IMR-90 (cell line): ENCODE measurements around the gene ADGRA1. TPM values are rescaled to one million over a fixed set of nuclear protein-coding genes. Genes with fewer than 3 reads are reported as not detected.

Source experiments
- ATAC-seq: fragments of 200-7000 bp; cut with Tn5 transposase; 2 replicates; pipeline ENCODE4 v1.9.1; 2020; ENCODE audit warnings: low read depth, mild to moderate bottlenecking, moderate library complexity
- BruUV-seq: library from RNA; stranded (reverse); fragments of 400-500 nt; replicated peaks from 2 replicates; lab custom pipeline; 2021; lab: Mats Ljungman, UMichigan
- CTCF ChIA-PET: fragments of 300-600 bp; formaldehyde crosslinking; extraction: SDS; loops from one replicate; lab custom pipeline; 2021; ENCODE audit warnings: antibody characterized with exemption; lab: Yijun Ruan, JAX
- POLR2A ChIA-PET: fragments of 300-600 bp; sonication (Branson Sonifier 250); formaldehyde crosslinking; loops from one replicate; lab custom pipeline; 2022; ENCODE audit warnings: antibody characterized with exemption; ENCODE audit not compliant: unreplicated experiment; lab: Charles Lee
- DNase-seq: peaks from one replicate; pipeline ENCODE4 v3.0.0; 2013
- H2AFZ ChIP-seq: replicated peaks from 2 replicates; pipeline ENCODE3; 2013; ENCODE audit warnings: low read length, mild to moderate bottlenecking; ENCODE audit not compliant: poor library complexity
- H2AK5ac ChIP-seq: 2 replicates; pipeline ENCODE4 v1.6.1; 2013; ENCODE audit warnings: low read depth, low read length, inconsistent platforms
- H2AK9ac ChIP-seq: replicated peaks from 2 replicates; pipeline ENCODE3; 2013; ENCODE audit warnings: mild to moderate bottlenecking, low read depth, low read length, moderate library complexity; ENCODE audit not compliant: poor library complexity
- H2BK120ac ChIP-seq: 2 replicates; pipeline ENCODE4 v1.6.1; 2013; ENCODE audit warnings: low read depth, low read length, inconsistent platforms
- H2BK15ac ChIP-seq: 3 replicates; pipeline ENCODE4 v1.6.1; 2013; ENCODE audit warnings: low read depth, low read length, inconsistent platforms
- H2BK20ac ChIP-seq: 2 replicates; pipeline ENCODE4 v1.6.1; 2013; ENCODE audit warnings: low read depth, mild to moderate bottlenecking, inconsistent platforms, low read length, moderate library complexity
- H2BK5ac ChIP-seq: 2 replicates; pipeline ENCODE4 v1.6.1; 2013; ENCODE audit warnings: mild to moderate bottlenecking, low read depth, low read length, inconsistent platforms; ENCODE audit not compliant: poor library complexity, severe bottlenecking
- H3K14ac ChIP-seq: replicated peaks from 2 replicates; pipeline ENCODE4 v1.6.1; 2013; ENCODE audit warnings: low read depth, low read length, inconsistent platforms
- H3K18ac ChIP-seq: 2 replicates; pipeline ENCODE4 v1.6.1; 2013; ENCODE audit warnings: low read depth, low read length, control low read depth
- H3K23ac ChIP-seq: 2 replicates; pipeline ENCODE4 v1.6.1; 2013; ENCODE audit warnings: low read depth, low read length, inconsistent platforms
- H3K27ac ChIP-seq: 2 replicates; pipeline ENCODE4 v1.5.1; 2013; ENCODE audit warnings: mild to moderate bottlenecking, control low read depth, low read length; ENCODE audit not compliant: insufficient read depth
- H3K27me3 ChIP-seq: 2 replicates; pipeline ENCODE4 v1.6.1; 2013; ENCODE audit warnings: low read length; ENCODE audit not compliant: control insufficient read depth, insufficient read depth
- H3K36me3 ChIP-seq: 2 replicates; pipeline ENCODE4 v1.6.1; 2013; ENCODE audit warnings: low read length, mixed read lengths; ENCODE audit not compliant: control insufficient read depth, insufficient read depth
- H3K4ac ChIP-seq: 2 replicates; pipeline ENCODE4 v1.6.1; 2013; ENCODE audit warnings: low read depth, low read length, inconsistent platforms
- H3K4me1 ChIP-seq: 2 replicates; pipeline ENCODE4 v1.6.1; 2013; ENCODE audit warnings: low read length, mixed read lengths; ENCODE audit not compliant: control insufficient read depth, insufficient read depth
- H3K4me2 ChIP-seq: 2 replicates; pipeline ENCODE4 v1.6.1; 2013; ENCODE audit warnings: low read depth, mild to moderate bottlenecking, control low read depth, low read length, moderate library complexity
- H3K4me3 ChIP-seq: 2 replicates; pipeline ENCODE4 v1.5.1; 2013; ENCODE audit warnings: low read depth, mild to moderate bottlenecking, control low read depth, low read length, moderate library complexity; ENCODE audit not compliant: insufficient read depth
- H3K56ac ChIP-seq: 2 replicates; pipeline ENCODE4 v1.6.1; 2013; ENCODE audit warnings: low read length, inconsistent platforms; ENCODE audit not compliant: insufficient read depth; ENCODE audit errors: extremely low read depth
- H3K79me1 ChIP-seq, 2 experiments: 2 replicates each; pipeline ENCODE4 v1.6.1; 2013; ENCODE audit warnings: low read length in 2 of 2, inconsistent platforms in 1 of 2, low read depth in 1 of 2
- H3K9ac ChIP-seq: 2 replicates; pipeline ENCODE4 v1.6.1; 2013; ENCODE audit warnings: low read depth, low read length, control low read depth
- H3K9me1 ChIP-seq: 2 replicates; pipeline ENCODE4 v1.6.1; 2013; ENCODE audit warnings: low read length, inconsistent platforms; ENCODE audit not compliant: insufficient read depth
- H3K9me3 ChIP-seq: 2 replicates; pipeline ENCODE4 v1.6.1; 2013; ENCODE audit warnings: low read length; ENCODE audit not compliant: control insufficient read depth, insufficient read depth
- H4K20me1 ChIP-seq: 2 replicates; pipeline ENCODE4 v1.6.1; 2013; ENCODE audit warnings: low read length, inconsistent platforms; ENCODE audit not compliant: insufficient read depth
- H4K5ac ChIP-seq: 2 replicates; pipeline ENCODE4 v1.6.1; 2013; ENCODE audit warnings: mild to moderate bottlenecking, low read depth, low read length, control low read depth
- H4K8ac ChIP-seq, 2 experiments: 2 replicates each; pipeline ENCODE4 v1.6.1; 2013; ENCODE audit warnings: low read depth in 2 of 2, low read length in 2 of 2, control low read depth in 1 of 2, inconsistent platforms in 1 of 2
- H4K91ac ChIP-seq: 2 replicates; pipeline ENCODE4 v1.6.1; 2013; ENCODE audit warnings: low read depth, low read length, inconsistent platforms; ENCODE audit not compliant: insufficient read depth
- BHLHE40 ChIP-seq: fragments of 150-350 bp; IDR thresholded peaks from 2 replicates; pipeline ENCODE4 v1.6.1; 2016; ENCODE audit warnings: mild to moderate bottlenecking, low read depth, low read length
- CEBPB ChIP-seq: IDR thresholded peaks from 2 replicates; pipeline ENCODE4 v1.6.1; 2012; ENCODE audit warnings: low read depth, low read length, improper control_type of control experiment
- CHD1 ChIP-seq: IDR thresholded peaks from 2 replicates; pipeline ENCODE4 v1.6.1; 2012; ENCODE audit warnings: low read depth, low read length, improper control_type of control experiment
- FOS ChIP-seq: fragments of 150-350 bp; IDR thresholded peaks from 2 replicates; pipeline ENCODE4 v1.6.1; 2016; ENCODE audit warnings: low read depth, low read length
- MAFK ChIP-seq: IDR thresholded peaks from 2 replicates; pipeline ENCODE4 v1.6.1; 2012; ENCODE audit warnings: low read depth, low read length, improper control_type of control experiment
- MAZ ChIP-seq: IDR thresholded peaks from 2 replicates; pipeline ENCODE4 v1.6.1; 2012; ENCODE audit warnings: low read depth, mild to moderate bottlenecking, low read length, improper control_type of control experiment, moderate library complexity, borderline replicate concordance
- MXI1 ChIP-seq: IDR thresholded peaks from 2 replicates; pipeline ENCODE4 v1.6.1; 2012; ENCODE audit warnings: low read depth, mild to moderate bottlenecking, low read length, moderate library complexity, borderline replicate concordance
- POLR2A ChIP-seq: IDR thresholded peaks from 2 replicates; pipeline ENCODE4 v1.6.1; 2012; ENCODE audit warnings: mild to moderate bottlenecking, low read depth, low read length
- RAD21 ChIP-seq: IDR thresholded peaks from 2 replicates; pipeline ENCODE4 v1.6.1; 2012; ENCODE audit warnings: low read length, improper control_type of control experiment
- RCOR1 ChIP-seq: IDR thresholded peaks from 2 replicates; pipeline ENCODE4 v1.6.1; 2012; ENCODE audit warnings: mild to moderate bottlenecking, low read length, improper control_type of control experiment; ENCODE audit not compliant: insufficient replicate concordance
- RFX5 ChIP-seq: IDR thresholded peaks from 2 replicates; pipeline ENCODE4 v1.8.0; 2012; ENCODE audit warnings: low read depth, mild to moderate bottlenecking, low read length, moderate library complexity
- SMC3 ChIP-seq: fragments of 150-350 bp; IDR thresholded peaks from 2 replicates; pipeline ENCODE4 v1.6.1; 2016; ENCODE audit warnings: low read depth, mild to moderate bottlenecking, antibody characterized with exemption, low read length, moderate library complexity
- WGBS, 2 experiments: methylation state at CpG; one replicate each; pipeline versions ENCODE4 v1.1.5 to v1.1.7; 2013; ENCODE audit warnings: missing lambda C conversion rate in 2 of 2; ENCODE audit not compliant: insufficient read length in 1 of 2; ENCODE audit errors: extremely low coverage in 2 of 2; 5-methylcytosine and 5-hydroxymethylcytosine counted together
- dilution Hi-C: fragments of 300-500 bp; cut with HindIII; formaldehyde crosslinking; loops from one replicate; pipeline ENCODE4 v1.14.3; 2018; ENCODE audit warnings: low sequenced_read_pairs; ENCODE audit not compliant: unreplicated experiment
- in situ Hi-C: fragments of 300-500 bp; cut with MboI; formaldehyde crosslinking; loops from 3 replicates; pipeline ENCODE4 v1.14.3; 2019; ENCODE audit warnings: low sequenced_read_pairs, inconsistent platforms, mixed read lengths
- intact Hi-C: fragments of 100-400 bp; cut with micrococcal nuclease; formaldehyde crosslinking; loops from 2 replicates; pipeline ENCODE4 v1.10.0; 2022
- polyA plus RNA-seq, 3 experiments: library from polyadenylated mRNA; depleted of rRNA; stranded (reverse); fragments of >200 nt; gene quantifications; 2 replicates each; pipeline ENCODE4 v1.2.3, GENCODE V29; 2012; ENCODE audit warnings: low replicate concordance in 1 of 3
- total RNA-seq: library from RNA; depleted of rRNA; stranded (reverse); fragments of >200 nt; gene quantifications from 2 replicates; pipeline ENCODE4 v1.2.3, GENCODE V29; 2012
- TF ChIP-seq, protein P1 (sequence below): conservative IDR thresholded peaks from 2 replicates; pipeline ENCODE4 v1.5.1; 2012; ENCODE audit warnings: mild to moderate bottlenecking, low read depth, low read length, improper control_type of control experiment
- TF ChIP-seq, protein P2 (sequence below): fragments of 150-350 bp; IDR thresholded peaks from 2 replicates; pipeline ENCODE4 v1.6.1; 2017; ENCODE audit warnings: mild to moderate bottlenecking, antibody characterized with exemption, low read length, low read depth

Gene ADGRA1
- total and polyA plus RNA-seq, 2 of the 4 experiments (the other 2 are of a cell fraction): not detected

DNA sequence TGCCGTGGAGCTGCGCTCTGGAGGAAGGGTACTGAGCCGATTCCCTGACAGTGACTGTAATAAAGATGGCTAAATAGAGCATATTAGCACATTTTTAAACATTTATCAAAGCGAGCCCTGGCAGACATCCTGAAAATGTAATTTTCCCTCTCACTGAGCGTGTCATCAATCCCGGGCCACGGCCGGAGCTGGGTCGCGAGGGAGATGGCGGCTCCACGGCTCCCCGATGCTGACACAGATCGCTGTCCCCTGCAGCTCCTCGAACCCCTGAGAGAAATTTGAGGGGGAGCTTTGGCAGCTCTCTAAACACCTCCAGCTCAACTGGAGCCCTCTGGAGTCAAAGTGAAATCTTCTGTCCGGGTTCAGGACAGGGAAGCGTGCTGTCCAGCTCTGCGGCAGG is 44.9 kb upstream of the ADGRA1 start:
- H4K20me1 ChIP-seq: no peaks in the 10 kb centered on the region
- H3K36me3 ChIP-seq: no peaks in the 10 kb centered on the region
- no TSS peak for BruUV-seq
- no peak overlapping the region for H4K5ac ChIP-seq
- H3K4ac ChIP-seq: no peak overlapping the region
- no peak for DNase-seq
- H2AK5ac ChIP-seq: no peak overlapping the region
- ChIA-PET CTCF (no interaction called here), POLR2A (no interaction called here)
- H3K9me3 ChIP-seq: no peaks in the 10 kb centered on the region
- H3K18ac ChIP-seq: no peak overlapping the region
- no peak overlapping the region for H3K23ac ChIP-seq
- intact Hi-C loops (no loop called here), in situ Hi-C loops (no loop called here), dilution Hi-C loops (no loop called here)
- no peak overlapping the region for H4K91ac ChIP-seq
- H2BK5ac ChIP-seq: no peak overlapping the region
- H3K9me1 ChIP-seq: no peaks in the 10 kb centered on the region
- no peak overlapping the region for H3K14ac ChIP-seq
- H3K27me3 ChIP-seq: peaks cover 21% of the 10 kb centered on the region
- H2BK15ac ChIP-seq: no peak overlapping the region
- H3K4me3 ChIP-seq: no peak overlapping the region
- no peak overlapping the region for H2AFZ ChIP-seq
- no peaks in the 10 kb centered on the region for H3K4me1 ChIP-seq
- no peak overlapping the region for H2AK9ac ChIP-seq
- TF ChIP-seq MXI1 (no peak), FOS (no peak), MAFK (no peak), CHD1 (no peak), BHLHE40 (no peak), CEBPB (no peak), SMC3 (no peak), MAZ (no peak), POLR2A (no peak), RCOR1 (no peak), RFX5 (no peak), RAD21 (no peak)
- TF ChIP-seq, protein P1, sequence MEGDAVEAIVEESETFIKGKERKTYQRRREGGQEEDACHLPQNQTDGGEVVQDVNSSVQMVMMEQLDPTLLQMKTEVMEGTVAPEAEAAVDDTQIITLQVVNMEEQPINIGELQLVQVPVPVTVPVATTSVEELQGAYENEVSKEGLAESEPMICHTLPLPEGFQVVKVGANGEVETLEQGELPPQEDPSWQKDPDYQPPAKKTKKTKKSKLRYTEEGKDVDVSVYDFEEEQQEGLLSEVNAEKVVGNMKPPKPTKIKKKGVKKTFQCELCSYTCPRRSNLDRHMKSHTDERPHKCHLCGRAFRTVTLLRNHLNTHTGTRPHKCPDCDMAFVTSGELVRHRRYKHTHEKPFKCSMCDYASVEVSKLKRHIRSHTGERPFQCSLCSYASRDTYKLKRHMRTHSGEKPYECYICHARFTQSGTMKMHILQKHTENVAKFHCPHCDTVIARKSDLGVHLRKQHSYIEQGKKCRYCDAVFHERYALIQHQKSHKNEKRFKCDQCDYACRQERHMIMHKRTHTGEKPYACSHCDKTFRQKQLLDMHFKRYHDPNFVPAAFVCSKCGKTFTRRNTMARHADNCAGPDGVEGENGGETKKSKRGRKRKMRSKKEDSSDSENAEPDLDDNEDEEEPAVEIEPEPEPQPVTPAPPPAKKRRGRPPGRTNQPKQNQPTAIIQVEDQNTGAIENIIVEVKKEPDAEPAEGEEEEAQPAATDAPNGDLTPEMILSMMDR: no peak
- TF ChIP-seq, protein P2, sequence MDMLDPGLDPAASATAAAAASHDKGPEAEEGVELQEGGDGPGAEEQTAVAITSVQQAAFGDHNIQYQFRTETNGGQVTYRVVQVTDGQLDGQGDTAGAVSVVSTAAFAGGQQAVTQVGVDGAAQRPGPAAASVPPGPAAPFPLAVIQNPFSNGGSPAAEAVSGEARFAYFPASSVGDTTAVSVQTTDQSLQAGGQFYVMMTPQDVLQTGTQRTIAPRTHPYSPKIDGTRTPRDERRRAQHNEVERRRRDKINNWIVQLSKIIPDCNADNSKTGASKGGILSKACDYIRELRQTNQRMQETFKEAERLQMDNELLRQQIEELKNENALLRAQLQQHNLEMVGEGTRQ: no peak
- no peaks in the 10 kb centered on the region for H3K79me1 ChIP-seq
- no peak overlapping the region for H3K56ac ChIP-seq
- WGBS, 2 experiments: 62% methylated on average over 2 of the region's 18 CpGs; no CpG with 5 or more reads in 1 of the 2 experiments
- no peak overlapping the region for H4K8ac ChIP-seq
- no peak overlapping the region for H3K27ac ChIP-seq
- ATAC-seq: no peak
- H3K4me2 ChIP-seq: no peak overlapping the region
- no peak overlapping the region for H3K9ac ChIP-seq
- no peak overlapping the region for H2BK20ac ChIP-seq
- H2BK120ac ChIP-seq: no peak overlapping the region
